GM23338 (cell line): Measurements from ENCODE around the gene HOXB4.

ENCODE experiments used
- CREB1 ChIP-seq: fragments of 250-450 bp; sonication (Bioruptor Pico); IDR thresholded peaks from 2 replicates; pipeline ENCODE4 v1.5.0; 2020; ENCODE audit warnings: low read depth, mild to moderate bottlenecking, moderate library complexity
- CTCF ChIP-seq, 2 experiments: fragments of 200-600 bp in 1 of 2; sonication (generic) in 1 of 2; conservative IDR thresholded peaks; 2 replicates each; pipeline versions ENCODE4 v1.5.1 to v1.6.1; 2016 to 2017; ENCODE audit warnings: antibody characterized with exemption in 2 of 2, low read depth in 2 of 2, mild to moderate bottlenecking in 2 of 2, moderate library complexity in 1 of 2
- ETS1 ChIP-seq: IDR thresholded peaks from 2 replicates; pipeline ENCODE4 v1.6.1; 2016; ENCODE audit warnings: antibody characterized with exemption
- EZH2 ChIP-seq: fragments of 200-600 bp; sonication (generic); IDR thresholded peaks from one replicate; pipeline ENCODE4 v1.8.0; 2017; ENCODE audit warnings: antibody characterized with exemption, mild to moderate bottlenecking, low read depth; ENCODE audit not compliant: unreplicated experiment
- EZH2phosphoT487 ChIP-seq: fragments of 200-600 bp; sonication (generic); IDR thresholded peaks from one replicate; pipeline ENCODE4 v1.8.1; 2018; ENCODE audit warnings: antibody characterized with exemption; ENCODE audit not compliant: unreplicated experiment
- NANOG ChIP-seq: IDR thresholded peaks from 2 replicates; pipeline ENCODE4 v1.6.1; 2016; ENCODE audit warnings: antibody characterized with exemption, borderline replicate concordance
- POLR2AphosphoS5 ChIP-seq: IDR thresholded peaks from 2 replicates; pipeline ENCODE4 v1.6.1; 2016; ENCODE audit warnings: antibody characterized with exemption, low read depth
- STAT1 ChIP-seq: IDR thresholded peaks from one replicate; pipeline ENCODE4 v1.6.1; 2016; ENCODE audit warnings: antibody characterized with exemption; ENCODE audit not compliant: unreplicated experiment
- ZNF114 ChIP-seq: fragments of 250-450 bp; sonication (Bioruptor Pico); IDR thresholded peaks from 2 replicates; pipeline ENCODE4 v1.5.0; 2020; ENCODE audit warnings: mild to moderate bottlenecking, moderate library complexity
- ZNF331 ChIP-seq: fragments of 250-450 bp; sonication (Bioruptor Pico); IDR thresholded peaks from 2 replicates; pipeline ENCODE4 v1.5.0; 2020; ENCODE audit warnings: low read depth, mild to moderate bottlenecking, moderate library complexity
- TF ChIP-seq, protein P1 (sequence below): IDR thresholded peaks from one replicate; pipeline ENCODE4 v1.6.1; 2018; ENCODE audit warnings: antibody characterized with exemption; ENCODE audit not compliant: unreplicated experiment

GRCh38 chr17:48565022-48565554 lies 13.1 kb downstream of the HOXB4 start:
- TF ChIP-seq CTCF (conservative IDR thresholded peaks at IDR 0.05; ENCODE audit: low read depth in 2 of 2) (no peak), EZH2 (no peak), POLR2AphosphoS5 (no peak), CREB1 (CRISPR knock-in tag) (no peak), STAT1 (no peak), EZH2phosphoT487 (no peak), NANOG (no peak), ZNF114 (CRISPR knock-in tag) (no peak), ZNF331 (no peak), ETS1 (no peak)
- TF ChIP-seq, protein P1, sequence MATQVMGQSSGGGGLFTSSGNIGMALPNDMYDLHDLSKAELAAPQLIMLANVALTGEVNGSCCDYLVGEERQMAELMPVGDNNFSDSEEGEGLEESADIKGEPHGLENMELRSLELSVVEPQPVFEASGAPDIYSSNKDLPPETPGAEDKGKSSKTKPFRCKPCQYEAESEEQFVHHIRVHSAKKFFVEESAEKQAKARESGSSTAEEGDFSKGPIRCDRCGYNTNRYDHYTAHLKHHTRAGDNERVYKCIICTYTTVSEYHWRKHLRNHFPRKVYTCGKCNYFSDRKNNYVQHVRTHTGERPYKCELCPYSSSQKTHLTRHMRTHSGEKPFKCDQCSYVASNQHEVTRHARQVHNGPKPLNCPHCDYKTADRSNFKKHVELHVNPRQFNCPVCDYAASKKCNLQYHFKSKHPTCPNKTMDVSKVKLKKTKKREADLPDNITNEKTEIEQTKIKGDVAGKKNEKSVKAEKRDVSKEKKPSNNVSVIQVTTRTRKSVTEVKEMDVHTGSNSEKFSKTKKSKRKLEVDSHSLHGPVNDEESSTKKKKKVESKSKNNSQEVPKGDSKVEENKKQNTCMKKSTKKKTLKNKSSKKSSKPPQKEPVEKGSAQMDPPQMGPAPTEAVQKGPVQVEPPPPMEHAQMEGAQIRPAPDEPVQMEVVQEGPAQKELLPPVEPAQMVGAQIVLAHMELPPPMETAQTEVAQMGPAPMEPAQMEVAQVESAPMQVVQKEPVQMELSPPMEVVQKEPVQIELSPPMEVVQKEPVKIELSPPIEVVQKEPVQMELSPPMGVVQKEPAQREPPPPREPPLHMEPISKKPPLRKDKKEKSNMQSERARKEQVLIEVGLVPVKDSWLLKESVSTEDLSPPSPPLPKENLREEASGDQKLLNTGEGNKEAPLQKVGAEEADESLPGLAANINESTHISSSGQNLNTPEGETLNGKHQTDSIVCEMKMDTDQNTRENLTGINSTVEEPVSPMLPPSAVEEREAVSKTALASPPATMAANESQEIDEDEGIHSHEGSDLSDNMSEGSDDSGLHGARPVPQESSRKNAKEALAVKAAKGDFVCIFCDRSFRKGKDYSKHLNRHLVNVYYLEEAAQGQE, result no peak
